ENCODE data around the gene UFC1. TPM values are rescaled to one million over a fixed set of nuclear protein-coding genes. Genes with fewer than 3 reads are reported as not detected.

Gene UFC1
- total and polyA plus RNA-seq, 2 experiments from 2014 or later = 57.5 to 77.0 TPM

GRCh38 chr1:161200421-161200991 lies 46.7 kb downstream of the UFC1 start (continued):
- TF ChIP-seq REST (IDR thresholded peaks at IDR 0.05; ENCODE audit: unreplicated experiment) (no peak), ZNF114 (CRISPR knock-in tag; IDR thresholded peaks at IDR 0.05) (no peak), ETS1 (IDR thresholded peaks at IDR 0.05) (no peak), ZNF331 (CRISPR knock-in tag; IDR thresholded peaks at IDR 0.05; ENCODE audit: low read depth) (no peak)

- Histone ChIP-seq H2AFZ (peak overlapping the region; percentile 57), H3K27ac (ENCODE audit: low read depth) (peak overlapping the region; percentile 99), H3K27me3 (ENCODE audit: insufficient read depth) (no peaks in the 10 kb centered on the region), H4K20me1 (replicated peaks; ENCODE audit: insufficient read depth) (no peaks in the 10 kb centered on the region; the same call in 1 of the 2 replicates), H3K4me3 (peak overlapping the region; percentile 66), H3K4me2 (peak overlapping the region; percentile 75), H3K9me2 (ENCODE audit: insufficient read depth) (no peaks in the 10 kb centered on the region), H3F3A (replicated peaks; ENCODE audit: low read depth) (peaks cover 32% of the 10 kb centered on the region; the same call in 1 of the 2 replicates), H3K4me1 (ENCODE audit: insufficient read depth) (peaks cover 55% of the 10 kb centered on the region), H3K36me3 (ENCODE audit: insufficient read depth) (peaks cover 11% of the 10 kb centered on the region), H3K79me2 (replicated peaks; ENCODE audit: insufficient read depth) (peaks cover 32% of the 10 kb centered on the region)
- Mint-ChIP-seq H3K4me3 (peak overlapping the region; percentile 89), H3K36me3 (ENCODE audit: low read depth) (peaks cover 27% of the 10 kb centered on the region), H3K27ac (peak overlapping the region; percentile 98), H3K4me1 (peaks cover 58% of the 10 kb centered on the region), H3K27me3 (ENCODE audit: insufficient read depth, low read depth, poor library complexity) (peaks cover 17% of the 10 kb centered on the region), H3K9me3 (no peaks in the 10 kb centered on the region; the same call in 2 of the 3 replicates)
- DNase-seq (ENCODE audit: low spot score) = peak; percentile 42
- no peak; the same call in 2 of the 3 replicates for ATAC-seq
- no peak for TF ChIP-seq REST (IDR thresholded peaks at IDR 0.05; ENCODE audit: unreplicated experiment)
- no peak for TF ChIP-seq CTCF (conservative IDR thresholded peaks at IDR 0.05; ENCODE audit: low read depth in 2 of 2)
- no peak for TF ChIP-seq NANOG (IDR thresholded peaks at IDR 0.05; ENCODE audit: borderline replicate concordance)
- no peak for TF ChIP-seq EZH2phosphoT487 (IDR thresholded peaks at IDR 0.05; ENCODE audit: unreplicated experiment)
- TF ChIP-seq STAT1 (IDR thresholded peaks at IDR 0.05; ENCODE audit: unreplicated experiment) = no peak
- no peak for TF ChIP-seq ETS1 (IDR thresholded peaks at IDR 0.05)
- no peak for TF ChIP-seq ZNF331 (CRISPR knock-in tag; IDR thresholded peaks at IDR 0.05; ENCODE audit: low read depth)
- TF ChIP-seq ZNF114 (CRISPR knock-in tag; IDR thresholded peaks at IDR 0.05) = no peak
- TF ChIP-seq CREB1 (CRISPR knock-in tag; IDR thresholded peaks at IDR 0.05; ENCODE audit: low read depth) = no peak
Measured at GRCh38 chr1:161200992-161201835, 47.4 kb downstream of the UFC1 start.
